GM23248 (cell line): ENCODE results near the gene VSIG8. TPM values are rescaled to one million over a fixed set of nuclear protein-coding genes. Genes with fewer than 3 reads are reported as not detected.
"Not testable (repeated sequence)": the region's sequence is repeated elsewhere in the genome, so short reads cannot be mapped to it uniquely, and the experiment has no call there.

Experiments used
- DNase-seq: peaks from one replicate; pipeline ENCODE4 v3.0.0-alpha.2; 2015
- H2AFZ ChIP-seq: fragments of 200-600 bp; sonication (generic); 2 replicates; pipeline ENCODE4 v1.6.1; 2016; ENCODE audit warnings: antibody characterized with exemption
- H3F3A ChIP-seq: fragments of 200-600 bp; sonication (generic); 2 replicates; pipeline ENCODE4 v1.6.1; 2016; ENCODE audit warnings: mild to moderate bottlenecking, antibody characterized with exemption, mixed run types; ENCODE audit not compliant: insufficient read depth
- H3K27ac ChIP-seq: fragments of 200-600 bp; sonication (generic); 2 replicates; pipeline ENCODE4 v1.5.1; 2016; ENCODE audit warnings: mild to moderate bottlenecking
- H3K27me3 ChIP-seq: fragments of 200-600 bp; sonication (generic); replicated peaks from 2 replicates; pipeline ENCODE4 v1.6.1; 2016; ENCODE audit warnings: mild to moderate bottlenecking; ENCODE audit not compliant: insufficient read depth
- H3K36me3 ChIP-seq: fragments of 200-600 bp; sonication (generic); 2 replicates; pipeline ENCODE4 v1.6.1; 2016; ENCODE audit warnings: low read depth, mild to moderate bottlenecking
- H3K4me1 ChIP-seq: fragments of 200-600 bp; sonication (generic); 2 replicates; pipeline ENCODE4 v1.6.1; 2016; ENCODE audit warnings: mild to moderate bottlenecking; ENCODE audit not compliant: insufficient read depth
- H3K4me2 ChIP-seq: fragments of 200-600 bp; sonication (generic); one replicate; pipeline ENCODE4 v1.6.1; 2016; ENCODE audit warnings: mild to moderate bottlenecking; ENCODE audit not compliant: unreplicated experiment
- H3K4me3 ChIP-seq: fragments of 200-600 bp; sonication (generic); 2 replicates; pipeline ENCODE4 v1.5.1; 2016; ENCODE audit warnings: mild to moderate bottlenecking
- H3K79me2 ChIP-seq: fragments of 200-600 bp; sonication (generic); 2 replicates; pipeline ENCODE4 v1.6.1; 2016; ENCODE audit warnings: mild to moderate bottlenecking; ENCODE audit not compliant: insufficient read depth
- H3K9ac ChIP-seq: fragments of 200-600 bp; sonication (generic); 2 replicates; pipeline ENCODE4 v1.6.1; 2016; ENCODE audit warnings: mild to moderate bottlenecking
- H3K9me2 ChIP-seq: fragments of 200-600 bp; sonication (generic); 2 replicates; pipeline ENCODE4 v1.6.1; 2016; ENCODE audit warnings: mixed run types, mild to moderate bottlenecking, moderate library complexity; ENCODE audit not compliant: insufficient read depth
- H3K9me3 ChIP-seq: fragments of 200-600 bp; sonication (generic); one replicate; pipeline ENCODE4 v1.6.1; 2017; ENCODE audit warnings: low read depth
- H4K20me1 ChIP-seq: fragments of 200-600 bp; sonication (generic); 2 replicates; pipeline ENCODE4 v1.6.0; 2016; ENCODE audit not compliant: insufficient read depth
- EZH2 ChIP-seq: fragments of 200-600 bp; sonication (generic); IDR thresholded peaks from 2 replicates; pipeline ENCODE4 v1.6.1; 2018; ENCODE audit warnings: antibody characterized with exemption, mild to moderate bottlenecking; ENCODE audit not compliant: insufficient read depth, poor library complexity, severe bottlenecking
- EZH2phosphoT487 ChIP-seq: fragments of 200-600 bp; sonication (generic); IDR thresholded peaks from 2 replicates; pipeline ENCODE4 v1.6.1; 2018; ENCODE audit warnings: antibody characterized with exemption, moderate library complexity, mild to moderate bottlenecking, low read depth; ENCODE audit not compliant: insufficient read depth
- WGBS, 2 experiments: methylation state at CpG; one replicate each; pipeline ENCODE4 v1.1.6; 2015 to 2017; ENCODE audit warnings: low lambda C conversion rate in 2 of 2, low coverage in 1 of 2; ENCODE audit errors: missing lambda C conversion rate in 2 of 2; 5-methylcytosine and 5-hydroxymethylcytosine counted together
- in situ Hi-C: fragments of 300-500 bp; cut with MboI; formaldehyde crosslinking; loops from 2 replicates; pipeline ENCODE4 v1.15.0; 2020
- polyA plus RNA-seq: library from polyadenylated mRNA; unstranded; fragments of >200 nt; fragmentation: Nextera tagmentation; extraction: Ambion mirVana; gene quantifications from 2 replicates; pipeline ENCODE4 v1.2.1, GENCODE V29; 2016
- total RNA-seq: library from RNA; depleted of rRNA; stranded (reverse); fragments of >200 nt; shearing (Covaris generic); gene quantifications from 2 replicates; pipeline ENCODE4 v1.2.3, GENCODE V29; 2014

VSIG8 gene
- total and polyA plus RNA-seq, 2 experiments from 2014 or later = not detected

DNA sequence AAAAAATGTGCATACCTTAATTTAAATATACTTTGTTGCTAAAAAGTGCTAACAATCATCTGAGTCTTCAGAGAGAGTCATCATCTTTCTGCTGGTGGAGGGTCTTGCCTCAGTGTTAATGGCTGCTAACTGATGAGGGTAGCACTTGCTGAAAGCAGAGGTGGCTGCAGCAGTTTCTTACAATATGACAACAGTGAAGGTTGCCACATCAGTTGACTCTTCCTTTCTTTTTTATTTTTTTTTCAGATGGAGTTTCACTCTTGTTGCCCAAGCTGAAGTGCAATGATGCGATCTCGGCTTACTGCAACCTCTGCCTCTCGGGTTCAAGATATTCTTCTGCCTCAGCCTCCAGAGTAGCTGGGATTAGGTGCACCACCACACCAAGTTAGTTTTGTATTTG, 40.1 kb upstream of the VSIG8 start:
- in situ Hi-C loops = no loop called here
- Histone ChIP-seq H3F3A (no peaks in the 10 kb centered on the region), H3K9ac (no peak overlapping the region), H3K9me3 (no peaks in the 10 kb centered on the region), H3K79me2 (no peaks in the 10 kb centered on the region), H3K9me2 (no peaks in the 10 kb centered on the region), H3K27me3 (no peaks in the 10 kb centered on the region), H3K4me2 (no peak overlapping the region), H4K20me1 (no peaks in the 10 kb centered on the region), H3K4me3 (no peak overlapping the region), H3K27ac (no peak overlapping the region), H2AFZ (no peak overlapping the region), H3K4me1 (no peaks in the 10 kb centered on the region), H3K36me3 (no peaks in the 10 kb centered on the region)
- TF ChIP-seq EZH2phosphoT487 = no peak
- TF ChIP-seq EZH2 = no peak
- WGBS, 2 experiments = 84 to 87% methylated on average over 3 of the region's 3 CpGs
- no peak for DNase-seq

DNA sequence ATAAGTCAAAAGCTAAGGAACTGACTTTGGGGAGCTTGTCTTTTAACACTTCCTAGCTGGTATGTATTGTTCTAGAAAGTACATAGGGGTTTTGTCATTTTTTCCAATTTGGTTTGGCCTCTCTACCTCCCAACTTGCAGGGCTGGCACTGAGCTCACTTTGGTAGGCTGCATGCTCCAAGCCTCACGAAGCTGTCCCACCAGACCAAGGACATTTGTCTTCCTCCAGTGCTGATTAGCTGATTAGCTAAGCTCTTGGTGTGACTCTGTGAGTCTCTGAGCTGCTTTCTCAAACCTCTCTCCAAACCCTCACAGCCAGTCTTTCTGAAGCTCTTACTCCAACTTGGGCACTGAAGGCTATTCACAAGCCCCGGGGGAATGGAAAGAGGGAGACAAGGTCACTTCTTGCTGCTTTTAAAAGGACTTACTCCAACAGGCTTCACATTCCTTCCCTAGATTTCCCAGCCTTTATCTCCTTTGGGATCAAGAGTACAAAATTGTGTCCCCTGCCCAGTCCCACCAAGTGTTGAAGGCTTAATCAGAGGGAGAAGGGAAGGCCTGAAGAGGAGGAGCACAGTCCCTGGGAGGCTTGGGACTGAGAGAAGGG, 38.4 kb upstream of the VSIG8 start:
- H3K27me3 ChIP-seq = no peaks in the 10 kb centered on the region
- no peaks in the 10 kb centered on the region for H3K9me2 ChIP-seq
- H3K9ac ChIP-seq = no peak overlapping the region
- no peaks in the 10 kb centered on the region for H4K20me1 ChIP-seq
- no peaks in the 10 kb centered on the region for H3F3A ChIP-seq
- no peak overlapping the region for H2AFZ ChIP-seq
- in situ Hi-C loops = no loop called here
- no peak for DNase-seq
- TF ChIP-seq EZH2 (no peak), EZH2phosphoT487 (no peak)
- no peaks in the 10 kb centered on the region for H3K9me3 ChIP-seq
- H3K4me3 ChIP-seq = no peak overlapping the region
- WGBS, 2 experiments = 77 to 87% methylated on average over 2 of the region's 2 CpGs
- no peak overlapping the region for H3K27ac ChIP-seq
- no peaks in the 10 kb centered on the region for H3K4me1 ChIP-seq
- no peaks in the 10 kb centered on the region for H3K79me2 ChIP-seq
- H3K4me2 ChIP-seq = no peak overlapping the region
- no peaks in the 10 kb centered on the region for H3K36me3 ChIP-seq

DNA sequence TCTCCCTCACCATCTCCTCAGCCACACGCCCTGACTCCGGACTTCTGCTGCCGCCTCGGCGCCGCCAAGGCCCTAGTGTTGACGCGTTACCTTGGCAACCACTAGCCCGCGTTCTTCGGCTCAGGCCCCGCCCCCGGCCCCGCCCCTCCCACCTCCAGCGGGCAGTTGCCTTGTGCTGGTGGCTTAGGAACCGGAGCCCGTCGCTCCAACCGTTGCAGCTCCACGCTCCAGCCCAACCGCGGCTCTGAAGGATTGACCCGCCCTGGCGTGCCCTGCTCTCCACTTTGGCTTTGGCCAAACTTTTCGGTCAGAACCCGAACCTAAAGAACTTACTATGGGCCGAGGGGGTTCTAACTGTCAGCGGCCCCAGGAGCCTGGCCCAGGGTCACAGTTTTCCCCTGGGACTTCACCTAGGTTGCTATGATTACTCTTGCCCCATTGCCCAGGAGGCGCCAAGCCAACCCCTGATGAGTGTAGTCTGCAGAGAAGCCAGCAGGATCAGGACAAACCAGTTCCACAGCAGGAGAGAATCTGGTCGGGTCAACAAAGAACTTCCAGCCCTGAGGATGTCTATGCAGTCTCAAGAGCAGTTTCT, 37.7 kb upstream of the VSIG8 start, which contains the start of gene CFAP45:
CFAP45 (minus strand) TSS at position 80 of the 595 bp plus-strand sequence; CDS start at position 13, 67 bp downstream.
- H3K4me1 ChIP-seq = no peaks in the 10 kb centered on the region
- peak within 1 kb of the TSS; percentile 49; the same call in 1 of the 2 replicates for H3K9ac ChIP-seq
- no peak within 1 kb of the TSS for H3K27ac ChIP-seq
- no peaks in the 10 kb centered on the region for H4K20me1 ChIP-seq
- H3K9me3 ChIP-seq = no peaks in the 10 kb centered on the region
- in situ Hi-C loops = no loop called here
- no peaks in the 10 kb centered on the region for H3K36me3 ChIP-seq
- no peak for TF ChIP-seq EZH2phosphoT487
- TF ChIP-seq EZH2 = no peak
- no peak within 1 kb of the TSS for H3K4me2 ChIP-seq
- no peaks in the 10 kb centered on the region for H3K27me3 ChIP-seq
- 21 to 24% methylated on average over 15 to 30 of the region's 30 CpGs for WGBS, 2 experiments
- H3K79me2 ChIP-seq = no peaks in the 10 kb centered on the region
- no peaks in the 10 kb centered on the region for H3K9me2 ChIP-seq
- H2AFZ ChIP-seq = no peak within 1 kb of the TSS
- no peak within 1 kb of the TSS for H3K4me3 ChIP-seq
- no peaks in the 10 kb centered on the region for H3F3A ChIP-seq
- DNase-seq = peak; percentile 92

DNA sequence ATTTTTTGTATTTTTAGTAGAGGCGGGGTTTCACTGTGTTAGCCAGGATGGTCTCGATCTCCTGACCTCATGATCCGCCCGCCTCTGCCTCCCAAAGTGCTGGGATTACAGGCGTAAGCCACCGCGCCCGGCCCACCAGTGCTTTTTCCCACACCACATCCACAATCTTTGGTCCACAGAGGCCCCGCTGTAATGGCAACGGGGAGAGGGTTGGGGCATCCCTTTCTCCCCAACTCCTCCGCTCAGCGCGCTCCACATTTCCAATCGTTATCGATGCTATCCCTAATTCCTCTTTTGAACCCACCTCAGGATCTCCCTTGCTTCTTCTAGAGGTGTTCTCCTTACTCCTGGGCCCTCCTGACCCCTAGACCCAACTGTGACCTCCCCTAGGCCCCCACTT, 37.2 kb upstream of the VSIG8 start:
- H3K4me1 ChIP-seq, H3F3A ChIP-seq, H3K79me2 ChIP-seq, H3K27me3 ChIP-seq, H3K36me3 ChIP-seq, H3K4me2 ChIP-seq, H3K9me3 ChIP-seq, H2AFZ ChIP-seq, H4K20me1 ChIP-seq, H3K4me3 ChIP-seq, H3K27ac ChIP-seq, H3K9me2 ChIP-seq, DNase-seq: not testable (repeated sequence)
- in situ Hi-C loops = loop anchor here (10.0 kb wide), 1 partner anchor 735 kb away; no protein-coding TSS in a partner anchor
- peak overlapping the region; percentile 49; the same call in 1 of the 2 replicates for H3K9ac ChIP-seq
- WGBS, 2 experiments = 81 to 86% methylated on average over 10 to 14 of the region's 15 CpGs
